Neutrophil (primary cell): ENCODE data around the gene ANKRD11.
"Not testable (repeated sequence)": the region's sequence is repeated elsewhere in the genome, so short reads cannot be mapped to it uniquely, and the experiment has no call there.

Experiments used
- H3K27ac ChIP-seq: fragments of 200-600 bp; sonication (generic); 2 replicates; pipeline ENCODE4 v1.5.1; 2016; ENCODE audit warnings: mild to moderate bottlenecking, moderate library complexity
- H3K27me3 ChIP-seq: fragments of 200-600 bp; sonication (generic); 2 replicates; pipeline ENCODE4 v1.6.0; 2016; ENCODE audit warnings: mild to moderate bottlenecking
- H3K36me3 ChIP-seq: fragments of 200-600 bp; sonication (generic); 2 replicates; pipeline ENCODE4 v1.5.1; 2017
- H3K4me1 ChIP-seq, 2 experiments: fragments of 200-600 bp in 1 of 2; sonication (generic) in 1 of 2; 1 replicate in 1 of 2; 2 replicates in 1 of 2; pipeline versions ENCODE4 v1.5.1 to v1.6.1; 2013 to 2016; ENCODE audit warnings: low read depth in 1 of 2, low read length in 1 of 2, mild to moderate bottlenecking in 1 of 2, moderate library complexity in 1 of 2; ENCODE audit not compliant: control insufficient read depth in 1 of 2, insufficient read depth in 1 of 2
- H3K4me3 ChIP-seq, 2 experiments: fragments of 200-600 bp in 1 of 2; sonication (generic) in 1 of 2; 1 replicate in 1 of 2; 2 replicates in 1 of 2; pipeline ENCODE4 v1.5.1; 2013 to 2016; ENCODE audit warnings: low read depth in 1 of 2, low read length in 1 of 2, mild to moderate bottlenecking in 1 of 2, moderate library complexity in 1 of 2
- H3K9me3 ChIP-seq: fragments of 200-600 bp; sonication (generic); 2 replicates; pipeline ENCODE4 v1.5.1; 2016
- CTCF ChIP-seq: fragments of 200-600 bp; sonication (generic); IDR thresholded peaks from 2 replicates; pipeline ENCODE4 v1.5.1; 2016; ENCODE audit warnings: antibody characterized with exemption

The ANKRD11 gene

GRCh38 chr16:89423681-89424260 lies 66.6 kb downstream of the ANKRD11 start:
- peaks cover 23 to 36% of the 10 kb centered on the region in 2 experiments for H3K4me1 ChIP-seq

DNA sequence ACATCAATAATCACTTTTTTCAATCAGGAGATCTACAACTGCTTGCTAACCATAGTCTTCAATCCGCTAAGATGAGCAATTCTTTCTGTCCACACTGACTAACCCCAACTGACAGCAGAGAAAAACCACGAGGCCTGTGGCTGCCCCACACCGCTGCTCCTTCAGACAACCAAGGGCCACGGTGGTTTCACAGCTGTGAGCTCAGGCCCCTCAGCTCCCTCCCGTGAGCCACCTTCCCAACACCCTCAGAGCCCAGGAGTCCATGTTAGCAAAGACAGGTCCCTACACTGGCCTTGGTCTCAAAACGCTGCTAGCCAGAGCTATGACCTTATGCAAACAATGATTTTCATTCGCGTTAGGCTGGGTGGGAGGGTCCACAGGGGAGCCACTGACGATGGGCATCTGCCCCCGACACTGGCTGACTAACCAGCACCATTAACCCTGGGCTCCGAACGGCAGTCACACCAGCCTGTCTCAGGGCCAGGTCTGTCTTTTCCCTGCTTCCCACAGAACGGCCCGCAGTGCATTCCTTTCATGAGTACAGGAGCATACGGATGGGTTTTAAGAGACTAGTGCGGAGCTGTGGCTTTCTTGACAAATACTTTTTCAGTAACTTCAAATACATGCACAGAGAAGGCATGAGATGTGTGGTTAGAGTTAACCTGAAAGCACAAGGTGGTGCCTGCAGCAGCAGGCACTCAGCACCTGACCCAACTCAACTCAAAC lies 67.3 kb downstream of the ANKRD11 start:
- H3K4me1 ChIP-seq = peaks cover 23 to 36% of the 10 kb centered on the region in 2 experiments
- TF ChIP-seq CTCF = no peak
- H3K27me3 ChIP-seq = no peaks in the 10 kb centered on the region
- peak overlapping the region; percentile 58 for H3K27ac ChIP-seq
- no peaks in the 10 kb centered on the region for H3K9me3 ChIP-seq
- no peak overlapping the region for H3K4me3 ChIP-seq
- peaks cover 2% of the 10 kb centered on the region for H3K36me3 ChIP-seq

More at GRCh38 chr16:89423681-89424260, 66.6 kb downstream of the ANKRD11 start:
- no peaks in the 10 kb centered on the region for H3K27me3 ChIP-seq
- no peaks in the 10 kb centered on the region for H3K9me3 ChIP-seq
- H3K27ac ChIP-seq = peak overlapping the region; percentile 58
- no peak for TF ChIP-seq CTCF
- H3K4me3 ChIP-seq = no peak overlapping the region
- no peaks in the 10 kb centered on the region for H3K36me3 ChIP-seq

- Histone ChIP-seq H3K27me3 (no peaks in the 10 kb centered on the region), H3K4me3 (no peak overlapping the region), H3K27ac (peak overlapping the region; percentile 58), H3K9me3 (no peaks in the 10 kb centered on the region), H3K4me1 (peaks cover 23 to 36% of the 10 kb centered on the region in 2 experiments), H3K36me3 (peaks cover 7% of the 10 kb centered on the region)
- no peak for TF ChIP-seq CTCF
Observed at GRCh38 chr16:89422527-89422904, 67.8 kb downstream of the ANKRD11 start.

DNA sequence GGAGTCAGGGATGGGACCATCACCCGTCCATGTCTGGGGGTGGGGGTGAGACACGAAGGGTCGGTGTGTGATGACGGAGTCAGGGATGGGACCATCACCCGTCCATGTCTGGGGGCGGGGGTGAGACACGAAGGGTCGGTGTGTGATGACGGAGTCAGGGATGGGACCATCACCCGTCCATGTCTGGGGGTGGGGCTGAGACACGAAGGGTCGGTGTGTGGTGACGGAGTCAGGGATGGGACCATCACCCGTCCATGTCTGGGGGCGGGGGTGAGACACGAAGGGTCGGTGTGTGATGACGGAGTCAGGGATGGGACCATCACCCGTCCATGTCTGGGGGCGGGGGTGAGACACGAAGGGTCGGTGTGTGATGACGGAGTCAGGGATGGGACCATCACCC lies 69.1 kb downstream of the ANKRD11 start:
- H3K9me3 ChIP-seq, H3K27me3 ChIP-seq, H3K27ac ChIP-seq, H3K4me3 ChIP-seq: not testable (repeated sequence)
- Histone ChIP-seq H3K4me1 (peaks cover 23 to 36% of the 10 kb centered on the region in 2 experiments), H3K36me3 (peaks cover 13% of the 10 kb centered on the region)

DNA sequence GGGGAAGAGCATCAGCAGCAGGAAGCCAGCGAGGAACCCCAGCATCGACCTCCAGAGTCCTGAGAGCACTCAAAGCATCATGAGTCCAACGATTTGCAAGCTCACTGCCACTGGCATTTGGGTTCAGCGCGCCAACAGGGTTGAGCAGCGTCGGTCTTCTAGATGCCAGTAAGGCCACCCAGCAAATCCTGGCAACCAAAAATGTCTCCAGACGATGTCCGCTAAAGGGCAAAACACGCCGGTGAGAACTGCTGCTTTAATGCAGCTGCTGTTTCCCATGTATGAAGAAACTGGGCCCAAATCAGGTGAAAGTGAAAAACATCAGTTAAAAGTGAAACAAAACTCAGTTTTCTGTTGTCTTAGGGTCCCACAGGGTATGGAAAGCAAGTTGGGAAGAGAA lies 70.2 kb downstream of the ANKRD11 start:
- no peaks in the 10 kb centered on the region for H3K9me3 ChIP-seq
- H3K4me3 ChIP-seq = no peak overlapping the region
- peaks cover 16% of the 10 kb centered on the region for H3K36me3 ChIP-seq
- TF ChIP-seq CTCF = no peak
- H3K27ac ChIP-seq = peak overlapping the region; percentile 52
- H3K4me1 ChIP-seq = peaks cover 12 to 25% of the 10 kb centered on the region in 2 experiments
- H3K27me3 ChIP-seq = no peaks in the 10 kb centered on the region

DNA sequence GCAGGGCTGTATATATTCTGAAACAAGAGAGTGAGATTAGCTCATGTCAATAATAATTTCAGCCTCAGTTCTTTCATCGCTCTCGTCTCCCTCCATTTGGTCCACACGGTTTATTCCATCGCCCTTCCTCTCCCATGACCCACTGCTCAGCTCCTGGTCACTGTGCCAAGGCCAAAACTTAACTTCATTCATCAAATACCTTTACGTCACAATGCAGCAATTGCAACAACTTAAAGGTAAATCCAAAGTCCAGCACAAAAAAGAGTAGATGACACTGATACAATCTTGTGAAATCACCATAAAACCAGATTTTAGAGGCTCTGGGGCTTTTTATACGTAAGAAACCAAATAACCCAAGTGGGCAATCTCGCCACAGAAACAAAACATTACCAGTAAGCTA lies 72.0 kb downstream of the ANKRD11 start:
- TF ChIP-seq CTCF = no peak
- H3K4me3 ChIP-seq = no peak overlapping the region
- no peaks in the 10 kb centered on the region for H3K9me3 ChIP-seq
- peaks cover 9 to 11% of the 10 kb centered on the region in 2 experiments for H3K4me1 ChIP-seq
- H3K27ac ChIP-seq = no peak overlapping the region
- H3K27me3 ChIP-seq = no peaks in the 10 kb centered on the region
- H3K36me3 ChIP-seq = peaks cover 16% of the 10 kb centered on the region
